H1 (cell line): ENCODE data around the gene NBEA.
"Not testable (repeated sequence)": the region's sequence is repeated elsewhere in the genome, so short reads cannot be mapped to it uniquely, and the experiment has no call there.

Source experiments
- CBX5 ChIP-seq: fragments of 300-800, 300-1000 bp; sonication (generic); IDR thresholded peaks from 2 replicates; pipeline ENCODE4 v1.7.1; 2016; ENCODE audit warnings: antibody characterized with exemption, low read length, low read depth
- CEBPB ChIP-seq: IDR thresholded peaks from 2 replicates; pipeline ENCODE4 v1.6.1; 2012; ENCODE audit warnings: low read depth, low read length
- EP300 ChIP-seq, 2 experiments: IDR thresholded peaks; 1 replicate in 1 of 2; 2 replicates in 1 of 2; pipeline ENCODE4 v1.6.1; 2011 to 2012; ENCODE audit warnings: low read depth in 2 of 2, low read length in 2 of 2, mild to moderate bottlenecking in 2 of 2, borderline replicate concordance in 1 of 2, inconsistent platforms in 1 of 2, moderate library complexity in 1 of 2
- EZH2 ChIP-seq: fragments of 200-600 bp; sonication (generic); IDR thresholded peaks from 2 replicates; pipeline ENCODE4 v1.7.1; 2012; ENCODE audit warnings: low read depth, mild to moderate bottlenecking, moderate library complexity, low read length, inconsistent platforms; ENCODE audit not compliant: severe bottlenecking
- GTF2F1 ChIP-seq: IDR thresholded peaks from 2 replicates; pipeline ENCODE4 v1.6.1; 2012; ENCODE audit warnings: low read depth, low read length, improper control_type of control experiment, borderline replicate concordance
- HDAC6 ChIP-seq: IDR thresholded peaks from one replicate; pipeline ENCODE4 v1.7.1; 2012; ENCODE audit warnings: low read depth, mild to moderate bottlenecking, inconsistent platforms, low read length, moderate library complexity
- POLR2A ChIP-seq, 2 experiments: IDR thresholded peaks; 1 replicate in 1 of 2; 2 replicates in 1 of 2; pipeline ENCODE4 v1.6.1; 2011; ENCODE audit warnings: low read depth in 2 of 2, low read length in 2 of 2, mild to moderate bottlenecking in 2 of 2; ENCODE audit errors: control extremely low read depth in 1 of 2
- POLR2AphosphoS5 ChIP-seq: IDR thresholded peaks from 2 replicates; pipeline ENCODE4 v1.6.1; 2011; ENCODE audit warnings: low read depth, low read length
- POU5F1 ChIP-seq: IDR thresholded peaks from 2 replicates; pipeline ENCODE4 v1.6.1; 2011; ENCODE audit warnings: low read depth, mild to moderate bottlenecking, low read length, moderate library complexity
- SIRT6 ChIP-seq: IDR thresholded peaks from one replicate; pipeline ENCODE4 v1.7.1; 2012; ENCODE audit warnings: low read length, inconsistent platforms
- YY1 ChIP-seq: IDR thresholded peaks from 2 replicates; pipeline ENCODE4 v1.6.1; 2011; ENCODE audit warnings: low read depth, mild to moderate bottlenecking, low read length
- ZNF274 ChIP-seq: IDR thresholded peaks from 2 replicates; pipeline ENCODE4 v1.7.0; 2012; ENCODE audit warnings: low read length, borderline replicate concordance; ENCODE audit errors: extremely low read depth
- TF ChIP-seq, protein P1 (sequence below), 3 experiments: IDR thresholded peaks; 1 replicate in 2 of 3; 2 replicates in 1 of 3; pipeline versions ENCODE4 v1.5.1 to v1.6.1; 2011; ENCODE audit warnings: low read length in 3 of 3, mild to moderate bottlenecking in 3 of 3, inconsistent platforms in 2 of 3, low read depth in 1 of 3, moderate library complexity in 1 of 3; ENCODE audit not compliant: insufficient read depth in 1 of 3; ENCODE audit errors: control extremely low read depth in 1 of 3
- TF ChIP-seq, protein P2 (sequence below): IDR thresholded peaks from 2 replicates; pipeline ENCODE4 v1.6.1; 2011; ENCODE audit warnings: low read length, improper control_type of control experiment

DNA sequence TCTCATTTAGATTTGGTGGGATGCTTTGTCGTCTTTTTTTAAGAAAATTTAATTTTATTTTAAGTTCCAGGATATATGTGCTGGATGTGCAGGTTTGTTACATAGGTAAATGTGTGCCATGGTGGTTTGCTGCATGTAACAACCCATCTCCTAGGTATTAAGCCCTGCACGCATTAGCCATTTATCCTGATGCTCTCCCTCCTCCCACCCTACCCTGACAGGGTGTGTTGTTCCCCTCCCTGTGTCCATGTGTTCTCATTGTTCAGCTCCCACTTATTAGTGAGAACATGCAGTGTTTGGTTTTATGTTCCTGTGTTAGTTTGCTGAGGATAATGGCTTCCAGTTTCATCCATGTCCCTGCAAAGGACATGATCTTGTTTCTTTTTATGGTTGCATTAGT lies 61.7 kb downstream of the NBEA start:
- TF ChIP-seq, protein P1, sequence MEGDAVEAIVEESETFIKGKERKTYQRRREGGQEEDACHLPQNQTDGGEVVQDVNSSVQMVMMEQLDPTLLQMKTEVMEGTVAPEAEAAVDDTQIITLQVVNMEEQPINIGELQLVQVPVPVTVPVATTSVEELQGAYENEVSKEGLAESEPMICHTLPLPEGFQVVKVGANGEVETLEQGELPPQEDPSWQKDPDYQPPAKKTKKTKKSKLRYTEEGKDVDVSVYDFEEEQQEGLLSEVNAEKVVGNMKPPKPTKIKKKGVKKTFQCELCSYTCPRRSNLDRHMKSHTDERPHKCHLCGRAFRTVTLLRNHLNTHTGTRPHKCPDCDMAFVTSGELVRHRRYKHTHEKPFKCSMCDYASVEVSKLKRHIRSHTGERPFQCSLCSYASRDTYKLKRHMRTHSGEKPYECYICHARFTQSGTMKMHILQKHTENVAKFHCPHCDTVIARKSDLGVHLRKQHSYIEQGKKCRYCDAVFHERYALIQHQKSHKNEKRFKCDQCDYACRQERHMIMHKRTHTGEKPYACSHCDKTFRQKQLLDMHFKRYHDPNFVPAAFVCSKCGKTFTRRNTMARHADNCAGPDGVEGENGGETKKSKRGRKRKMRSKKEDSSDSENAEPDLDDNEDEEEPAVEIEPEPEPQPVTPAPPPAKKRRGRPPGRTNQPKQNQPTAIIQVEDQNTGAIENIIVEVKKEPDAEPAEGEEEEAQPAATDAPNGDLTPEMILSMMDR (IDR thresholded peaks at IDR 0.05; ENCODE audit: control extremely low read depth in 1 of 3, insufficient read depth in 1 of 3, low read depth in 1 of 3, low read length in 3 of 3): not testable (repeated sequence)
- TF ChIP-seq POU5F1; CEBPB; EZH2; POLR2A (IDR thresholded peaks at IDR 0.05; ENCODE audit: control extremely low read depth in 1 of 2, low read depth in 2 of 2, low read length in 2 of 2); GTF2F1; ZNF274; SIRT6; CBX5; POLR2AphosphoS5; YY1; EP300 (IDR thresholded peaks at IDR 0.05; ENCODE audit: borderline replicate concordance in 1 of 2, low read depth in 2 of 2, low read length in 2 of 2); HDAC6: not testable (repeated sequence)
- TF ChIP-seq, protein P2, sequence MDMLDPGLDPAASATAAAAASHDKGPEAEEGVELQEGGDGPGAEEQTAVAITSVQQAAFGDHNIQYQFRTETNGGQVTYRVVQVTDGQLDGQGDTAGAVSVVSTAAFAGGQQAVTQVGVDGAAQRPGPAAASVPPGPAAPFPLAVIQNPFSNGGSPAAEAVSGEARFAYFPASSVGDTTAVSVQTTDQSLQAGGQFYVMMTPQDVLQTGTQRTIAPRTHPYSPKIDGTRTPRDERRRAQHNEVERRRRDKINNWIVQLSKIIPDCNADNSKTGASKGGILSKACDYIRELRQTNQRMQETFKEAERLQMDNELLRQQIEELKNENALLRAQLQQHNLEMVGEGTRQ: not testable (repeated sequence)
